Mammary microvascular endothelial cell (primary cell): ENCODE measurements around the gene TFDP2. TPM values are rescaled to one million over a fixed set of nuclear protein-coding genes. Genes with fewer than 3 reads are reported as not detected.

Experiments used
- total RNA-seq: library from RNA; depleted of rRNA; stranded (reverse); fragments of >200 nt; gene quantifications from 2 replicates; pipeline ENCODE4 v1.2.3, GENCODE V29; 2015

Gene TFDP2, protein sequence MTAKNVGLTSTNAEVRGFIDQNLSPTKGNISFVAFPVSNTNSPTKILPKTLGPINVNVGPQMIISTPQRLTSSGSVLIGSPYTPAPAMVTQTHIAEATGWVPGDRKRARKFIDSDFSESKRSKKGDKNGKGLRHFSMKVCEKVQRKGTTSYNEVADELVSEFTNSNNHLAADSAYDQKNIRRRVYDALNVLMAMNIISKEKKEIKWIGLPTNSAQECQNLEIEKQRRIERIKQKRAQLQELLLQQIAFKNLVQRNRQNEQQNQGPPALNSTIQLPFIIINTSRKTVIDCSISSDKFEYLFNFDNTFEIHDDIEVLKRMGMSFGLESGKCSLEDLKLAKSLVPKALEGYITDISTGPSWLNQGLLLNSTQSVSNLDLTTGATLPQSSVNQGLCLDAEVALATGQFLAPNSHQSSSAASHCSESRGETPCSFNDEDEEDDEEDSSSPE
- 11.1 and 86.2 TPM in 2 replicates for total RNA-seq

GRCh38 chr3:142148792-142149672 lies at the start of gene TFDP2:
TFDP2 (minus strand) TSS chr3:142149544; CDS start chr3:142101749, 47,795 bp downstream.

Other genes with a start within 250 kb of the TFDP2 start
- gene GK5, start 76.0 kb upstream of the TFDP2 start, total RNA-seq: 4.7 and 9.1 TPM in 2 replicates